Measurements from ENCODE around the gene MAD1L1. TPM values are rescaled to one million over a fixed set of nuclear protein-coding genes. Genes with fewer than 3 reads are reported as not detected.

MAD1L1 gene
- total and polyA plus RNA-seq, 4 donors = 43.0 to 54.9 (median 49.9) TPM

GRCh38 chr7:2165610-2166594, 66.8 kb downstream of the MAD1L1 start:
- ATAC-seq (ENCODE audit: insufficient read depth, low FRiP score) (no peak), DNase-seq (peak; percentile 65 to 78 (median 68))
- TF ChIP-seq, protein P1, sequence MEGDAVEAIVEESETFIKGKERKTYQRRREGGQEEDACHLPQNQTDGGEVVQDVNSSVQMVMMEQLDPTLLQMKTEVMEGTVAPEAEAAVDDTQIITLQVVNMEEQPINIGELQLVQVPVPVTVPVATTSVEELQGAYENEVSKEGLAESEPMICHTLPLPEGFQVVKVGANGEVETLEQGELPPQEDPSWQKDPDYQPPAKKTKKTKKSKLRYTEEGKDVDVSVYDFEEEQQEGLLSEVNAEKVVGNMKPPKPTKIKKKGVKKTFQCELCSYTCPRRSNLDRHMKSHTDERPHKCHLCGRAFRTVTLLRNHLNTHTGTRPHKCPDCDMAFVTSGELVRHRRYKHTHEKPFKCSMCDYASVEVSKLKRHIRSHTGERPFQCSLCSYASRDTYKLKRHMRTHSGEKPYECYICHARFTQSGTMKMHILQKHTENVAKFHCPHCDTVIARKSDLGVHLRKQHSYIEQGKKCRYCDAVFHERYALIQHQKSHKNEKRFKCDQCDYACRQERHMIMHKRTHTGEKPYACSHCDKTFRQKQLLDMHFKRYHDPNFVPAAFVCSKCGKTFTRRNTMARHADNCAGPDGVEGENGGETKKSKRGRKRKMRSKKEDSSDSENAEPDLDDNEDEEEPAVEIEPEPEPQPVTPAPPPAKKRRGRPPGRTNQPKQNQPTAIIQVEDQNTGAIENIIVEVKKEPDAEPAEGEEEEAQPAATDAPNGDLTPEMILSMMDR (IDR thresholded peaks at IDR 0.05; ENCODE audit: control extremely low read depth, extremely low read depth) = no peak
- Histone ChIP-seq H3K9ac (ENCODE audit: insufficient read depth in 1 of 2, low read length in 2 of 2) (no peak overlapping the region), H3K27ac (ENCODE audit: low read depth in 1 of 2, low read length in 1 of 2) (no peak overlapping the region), H3K27me3 (ENCODE audit: control insufficient read depth in 3 of 3, insufficient read depth in 3 of 3, low read length in 2 of 3) (peaks cover 0 to 2% (median 0%) of the 10 kb centered on the region in 3 donors), H3K4me1 (ENCODE audit: control insufficient read depth in 5 of 5, insufficient read depth in 5 of 5, low read length in 5 of 5) (peaks cover 0 to 27% (median 2%) of the 10 kb centered on the region in 5 donors), H3K4me3 (no peak overlapping the region), H3K9me3 (ENCODE audit: control insufficient read depth in 4 of 4, insufficient read depth in 3 of 4, low read length in 3 of 4) (no peaks in the 10 kb centered on the region), H3K36me3 (ENCODE audit: control insufficient read depth in 4 of 4, insufficient read depth in 4 of 4, low read length in 4 of 4) (peaks cover 0 to 10% (median 6%) of the 10 kb centered on the region in 4 donors)
- WGBS, 2 donors = 84 to 87% methylated on average over 28 of the region's 28 CpGs

DNA sequence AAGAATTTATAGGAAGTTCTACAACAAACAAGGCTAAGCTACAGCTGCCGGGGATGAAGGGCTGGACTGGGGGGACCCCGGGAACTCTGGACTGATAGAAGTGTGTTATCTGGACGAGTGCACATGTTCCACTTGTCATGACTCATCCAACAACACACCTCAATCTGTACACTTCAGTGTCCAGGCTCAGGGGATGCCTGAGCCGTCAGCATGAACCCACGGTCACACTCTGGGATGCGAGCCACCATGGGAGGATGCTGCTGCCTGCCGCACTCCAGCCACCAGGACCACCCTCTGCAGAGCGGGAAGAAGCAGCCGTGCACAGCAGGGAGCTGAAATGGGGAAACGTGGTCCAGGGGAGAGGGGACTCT, 67.5 kb downstream of the MAD1L1 start:
- TF ChIP-seq, protein P1 (IDR thresholded peaks at IDR 0.05; ENCODE audit: control extremely low read depth, extremely low read depth) = no peak
- peaks cover 0 to 27% (median 2%) of the 10 kb centered on the region in 5 donors for H3K4me1 ChIP-seq (ENCODE audit: control insufficient read depth in 5 of 5, insufficient read depth in 5 of 5, low read length in 5 of 5)
- peaks cover 0 to 2% (median 0%) of the 10 kb centered on the region in 3 donors for H3K27me3 ChIP-seq (ENCODE audit: control insufficient read depth in 3 of 3, insufficient read depth in 3 of 3, low read length in 2 of 3)
- H3K4me3 ChIP-seq = no peak overlapping the region
- H3K27ac ChIP-seq (ENCODE audit: low read depth in 1 of 2, low read length in 1 of 2) = no peak overlapping the region
- 93 to 95% methylated on average over 10 of the region's 10 CpGs for WGBS, 2 donors
- ATAC-seq (ENCODE audit: insufficient read depth, low FRiP score) = no peak
- no peak for DNase-seq
- peaks cover 0 to 9% (median 6%) of the 10 kb centered on the region in 4 donors for H3K36me3 ChIP-seq (ENCODE audit: control insufficient read depth in 4 of 4, insufficient read depth in 4 of 4, low read length in 4 of 4)
- no peak overlapping the region for H3K9ac ChIP-seq (ENCODE audit: insufficient read depth in 1 of 2, low read length in 2 of 2)
- H3K9me3 ChIP-seq (ENCODE audit: control insufficient read depth in 4 of 4, insufficient read depth in 3 of 4, low read length in 3 of 4) = no peaks in the 10 kb centered on the region

DNA sequence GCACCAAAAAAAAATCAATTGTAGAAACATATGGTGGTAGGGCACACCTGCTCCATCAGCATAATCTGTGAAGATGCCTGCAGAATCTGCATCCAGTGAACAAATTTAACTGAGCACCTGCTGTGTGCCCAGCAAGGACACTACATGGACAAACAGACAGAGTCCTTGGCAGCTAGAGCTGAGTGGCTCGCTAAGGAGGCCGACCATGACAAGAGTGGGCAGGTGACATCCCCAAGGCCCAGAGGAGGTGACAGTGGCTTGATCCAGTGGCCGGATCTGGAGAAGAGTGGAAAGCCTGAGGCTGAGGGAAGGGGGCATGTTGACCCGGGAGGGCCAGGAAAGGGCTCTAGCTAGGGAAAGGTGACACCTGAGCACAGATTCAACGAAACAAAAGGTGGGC, 68.1 kb downstream of the MAD1L1 start:
- Histone ChIP-seq H3K9ac (ENCODE audit: insufficient read depth in 1 of 2, low read length in 2 of 2) (no peak overlapping the region), H3K27ac (ENCODE audit: low read depth in 1 of 2, low read length in 1 of 2) (no peak overlapping the region), H3K27me3 (ENCODE audit: control insufficient read depth in 3 of 3, insufficient read depth in 3 of 3, low read length in 2 of 3) (peaks cover 0 to 2% (median 0%) of the 10 kb centered on the region in 3 donors), H3K9me3 (ENCODE audit: control insufficient read depth in 4 of 4, insufficient read depth in 3 of 4, low read length in 3 of 4) (no peaks in the 10 kb centered on the region), H3K4me3 (no peak overlapping the region), H3K36me3 (ENCODE audit: control insufficient read depth in 4 of 4, insufficient read depth in 4 of 4, low read length in 4 of 4) (peaks cover 0 to 9% (median 5%) of the 10 kb centered on the region in 4 donors), H3K4me1 (ENCODE audit: control insufficient read depth in 5 of 5, insufficient read depth in 5 of 5, low read length in 5 of 5) (peaks cover 0 to 27% (median 2%) of the 10 kb centered on the region in 5 donors)
- no peak for DNase-seq
- 95 to 98% methylated on average over 5 of the region's 5 CpGs for WGBS, 2 donors
- no peak for ATAC-seq (ENCODE audit: insufficient read depth, low FRiP score)
- TF ChIP-seq, protein P1 (IDR thresholded peaks at IDR 0.05; ENCODE audit: control extremely low read depth, extremely low read depth) = no peak
